HG03103 (cell line): Measurements from ENCODE around the gene INPP4B.

Experiments used
- ATAC-seq: cut with Tn5 transposase; IDR thresholded peaks from one replicate; pipeline ENCODE4 v1.9.1; 2021; ENCODE audit warnings: low read depth; ENCODE audit not compliant: unreplicated experiment

The INPP4B gene

GRCh38 chr4:142497606-142498005 is 348.5 kb downstream of the INPP4B start:
- no peak for ATAC-seq

DNA sequence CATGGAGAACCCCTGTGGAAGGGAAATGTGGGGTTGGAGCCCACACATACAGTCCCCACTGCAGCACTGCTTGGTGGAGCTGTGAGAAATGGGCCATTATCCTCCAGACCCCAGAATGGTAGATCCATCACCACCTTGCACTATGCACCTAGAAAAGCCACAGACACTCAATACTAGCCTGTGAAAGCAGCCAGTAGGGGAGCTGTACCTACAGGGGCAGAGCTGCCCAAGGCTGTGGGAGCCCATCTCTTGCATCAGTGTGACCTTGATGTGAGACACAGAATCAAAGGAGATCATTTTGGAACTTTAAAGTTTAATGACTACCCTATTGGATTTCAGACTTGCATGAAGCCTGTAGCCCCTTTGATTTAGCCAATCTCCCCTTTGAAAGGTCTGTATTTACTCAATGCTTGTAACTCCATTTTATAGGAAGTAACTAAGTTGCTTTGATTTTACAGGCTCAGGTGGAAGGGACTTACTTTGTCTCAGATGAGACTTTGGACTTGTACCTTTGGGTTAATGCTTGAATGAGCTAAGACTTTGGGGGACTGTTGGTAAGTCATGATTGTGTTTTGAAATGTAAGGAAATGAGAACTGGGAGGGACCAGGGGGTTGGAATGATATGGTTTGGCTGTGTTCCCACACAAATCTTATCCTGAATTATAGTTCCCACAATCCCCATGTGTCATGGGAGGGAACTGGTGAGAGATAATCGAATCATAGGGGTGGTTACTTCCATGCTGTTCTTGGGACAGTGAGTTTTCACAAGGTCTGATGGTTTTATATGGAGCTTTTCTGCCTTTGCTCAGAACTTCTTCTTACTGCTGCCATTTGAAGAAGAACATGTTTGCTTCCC is 352.6 kb downstream of the INPP4B start:
- no peak for ATAC-seq

GRCh38 chr4:142485452-142485851 is 360.6 kb downstream of the INPP4B start:
- ATAC-seq, result no peak

DNA sequence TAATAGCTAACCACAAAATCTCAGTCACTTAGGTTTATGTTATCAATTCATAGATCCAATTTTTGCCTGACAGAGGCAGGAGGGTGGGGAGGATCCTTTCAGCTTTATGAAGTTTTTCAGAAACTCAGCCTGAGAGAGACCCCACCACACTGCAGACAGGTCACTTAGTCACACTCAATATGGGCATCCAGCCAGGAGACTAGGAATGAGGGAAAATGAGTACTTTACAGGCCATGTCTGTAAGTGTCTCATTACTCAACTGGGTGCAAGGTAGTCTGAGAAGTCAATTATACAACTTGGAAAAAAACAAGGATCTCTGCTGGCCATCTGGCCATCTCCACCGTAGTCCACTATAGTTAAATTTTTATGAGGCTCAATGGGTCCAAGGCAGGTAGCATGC is 365.9 kb downstream of the INPP4B start:
- no peak for ATAC-seq

GRCh38 chr4:142475663-142476062 is 370.4 kb downstream of the INPP4B start:
- no peak for ATAC-seq

DNA sequence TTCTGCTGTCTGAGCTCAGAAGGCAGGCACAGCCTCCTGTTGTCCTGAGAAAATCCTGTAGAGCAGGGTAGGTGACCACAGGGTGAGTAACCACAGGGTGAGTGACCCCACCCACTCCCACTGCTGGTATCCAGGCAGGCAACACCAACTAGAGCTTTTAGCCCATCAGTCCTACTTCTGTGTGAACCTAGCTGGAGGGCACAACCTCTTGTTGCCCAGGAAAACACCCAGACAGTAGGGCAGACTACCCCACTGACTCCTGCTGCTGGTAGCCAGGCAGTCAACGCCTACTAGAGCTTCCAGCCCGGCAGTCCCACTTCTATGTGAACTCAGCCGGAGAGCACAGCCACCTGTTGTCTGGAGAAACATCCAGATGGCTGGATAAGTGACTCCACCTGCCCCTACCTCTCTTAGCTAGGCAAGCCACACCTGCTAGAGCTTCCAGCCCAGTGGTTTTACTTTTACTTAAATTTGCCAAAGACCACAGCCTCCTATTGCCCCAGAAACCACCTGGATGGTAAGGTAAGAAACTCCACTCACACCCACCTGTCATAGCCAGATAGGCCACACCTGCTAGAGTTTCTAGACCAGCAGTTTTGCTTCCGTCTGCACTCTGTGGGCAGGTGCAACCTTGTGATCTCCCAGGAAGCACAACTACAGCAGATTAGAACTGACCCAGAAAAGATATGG is 371.6 kb downstream of the INPP4B start:
- ATAC-seq, result no peak

DNA sequence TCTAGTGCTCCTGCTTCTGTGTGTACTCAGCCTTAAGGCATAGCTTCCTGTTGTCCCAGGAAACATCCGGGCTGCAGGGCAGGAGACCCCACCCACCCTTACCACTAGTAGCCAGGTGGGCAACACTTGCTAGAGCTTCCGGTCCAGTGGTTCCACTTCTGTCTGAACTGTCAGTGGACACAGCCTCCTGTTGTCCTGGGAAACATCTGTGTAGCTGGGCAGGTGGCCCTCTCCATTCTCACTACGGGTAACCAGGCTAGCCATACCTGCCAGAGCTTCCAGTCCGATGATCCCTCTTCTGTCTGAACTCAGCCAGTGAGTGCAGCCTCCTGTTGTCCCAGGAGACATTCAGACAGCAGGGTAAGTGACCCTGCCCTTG is 372.2 kb downstream of the INPP4B start:
- ATAC-seq, result no peak

DNA sequence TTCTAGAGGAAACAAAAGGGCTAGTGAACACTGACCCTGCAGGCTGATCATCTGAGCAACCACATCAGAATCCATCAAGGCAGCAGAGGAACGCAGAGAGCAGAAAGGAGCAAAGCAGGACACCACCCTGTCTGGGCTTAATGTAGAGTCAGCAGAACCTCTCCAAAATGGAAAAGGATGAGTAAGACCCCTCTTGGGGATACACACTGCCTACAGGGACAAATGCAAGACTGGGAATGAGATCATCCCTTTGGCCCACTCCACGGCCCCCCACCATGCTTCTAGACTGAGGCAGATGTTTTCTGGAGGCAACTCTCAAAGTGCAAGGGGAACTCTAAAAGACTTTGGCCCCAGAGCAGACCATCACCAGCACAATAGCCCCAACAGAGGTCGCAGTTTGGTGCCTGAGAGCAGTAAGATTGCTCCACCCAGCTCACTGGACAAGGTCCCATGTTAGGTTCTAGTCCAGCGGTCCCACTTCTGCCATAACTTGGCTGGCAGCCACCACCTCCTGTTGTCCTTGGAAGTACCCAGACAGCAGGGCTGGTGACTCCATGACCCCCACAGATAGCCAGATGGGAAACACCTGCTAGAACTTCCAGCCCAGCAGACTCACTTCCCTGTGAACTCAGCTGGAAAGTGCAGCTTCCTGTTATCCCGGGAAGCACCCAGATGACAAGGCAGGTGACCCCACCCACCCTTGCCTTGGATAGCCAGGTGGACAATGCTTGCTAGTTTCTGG is 372.7 kb downstream of the INPP4B start:
- no peak for ATAC-seq

DNA sequence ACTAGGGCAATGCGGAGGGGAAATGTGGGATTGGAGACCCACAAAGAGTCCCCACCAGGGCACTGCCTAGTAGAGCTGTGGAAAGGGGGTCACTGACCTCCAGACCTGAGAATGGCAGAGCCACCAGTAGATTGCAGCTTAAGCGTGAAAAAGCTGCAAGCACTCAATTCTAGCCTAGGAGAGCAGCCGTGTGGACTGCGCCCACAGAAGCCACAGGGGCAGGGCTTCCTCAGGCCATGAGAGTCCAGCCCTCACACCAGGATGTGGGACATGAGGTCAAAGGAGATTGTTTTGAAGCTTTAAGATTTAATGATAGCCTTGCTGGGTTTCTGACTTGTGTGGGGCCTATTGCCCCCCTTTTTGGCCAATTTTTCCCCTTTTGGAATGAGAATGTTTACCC is 379.0 kb downstream of the INPP4B start:
- ATAC-seq, result no peak

GRCh38 chr4:142465526-142465925 is 380.6 kb downstream of the INPP4B start:
- no peak for ATAC-seq

- ATAC-seq, result no peak
These were observed 382.9 kb downstream of the INPP4B start for GRCh38 chr4:142463206-142463605.

DNA sequence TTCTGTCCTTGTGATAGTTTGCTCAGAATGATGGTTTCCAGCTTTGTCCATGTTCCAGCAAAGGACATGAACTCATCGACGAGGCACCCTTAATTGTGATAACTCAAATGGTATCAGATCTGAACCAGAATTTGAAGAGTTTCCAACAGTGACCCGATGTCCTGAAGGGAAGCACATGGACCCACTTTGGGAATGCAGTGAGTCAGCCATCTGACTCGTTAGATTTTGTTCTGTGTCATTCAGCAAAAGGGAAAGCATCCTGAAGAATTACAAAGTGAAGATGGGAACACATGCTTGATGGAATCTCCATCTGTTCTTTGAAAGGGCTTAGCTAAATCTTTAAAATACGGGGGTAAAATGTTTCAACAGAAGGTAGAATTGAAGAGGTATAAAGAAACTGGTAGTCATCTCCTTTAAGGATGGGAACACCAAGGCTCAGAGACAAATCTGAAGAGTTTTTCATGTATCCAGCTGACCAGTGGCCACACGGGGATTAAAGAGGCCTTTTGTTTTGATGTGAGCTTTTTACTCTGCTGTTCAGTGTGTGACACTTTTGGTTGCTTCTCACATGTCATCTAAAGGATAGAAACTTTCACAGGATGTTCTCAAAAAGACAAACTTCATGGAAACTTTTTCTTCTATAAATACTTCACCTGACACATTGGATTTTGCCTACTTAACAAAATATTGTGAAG is 393.8 kb downstream of the INPP4B start:
- no peak for ATAC-seq

GRCh38 chr4:142449771-142450373 is 396.2 kb downstream of the INPP4B start:
- ATAC-seq, result no peak

- no peak for ATAC-seq
These were observed 399.1 kb downstream of the INPP4B start for GRCh38 chr4:142447009-142447408.

DNA sequence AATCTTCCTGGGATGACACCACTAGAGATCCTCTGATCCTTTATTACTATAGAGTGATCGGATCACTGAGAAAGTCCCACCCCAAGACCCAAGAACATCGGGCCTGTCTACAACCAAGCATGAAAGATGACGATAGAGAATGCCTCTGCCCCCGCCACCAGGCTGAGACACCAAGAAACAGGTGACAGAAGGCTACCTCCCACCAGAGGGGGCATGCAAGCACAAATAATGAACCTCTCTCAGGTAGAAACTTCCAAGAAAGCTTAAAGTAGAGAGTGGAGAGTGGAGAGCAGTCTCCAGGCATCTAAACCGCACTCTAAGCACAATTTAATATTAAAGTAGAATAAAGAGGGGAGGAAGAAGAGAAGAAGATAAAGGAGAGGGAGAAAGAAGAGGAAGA is 402.6 kb downstream of the INPP4B start:
- ATAC-seq, result no peak

DNA sequence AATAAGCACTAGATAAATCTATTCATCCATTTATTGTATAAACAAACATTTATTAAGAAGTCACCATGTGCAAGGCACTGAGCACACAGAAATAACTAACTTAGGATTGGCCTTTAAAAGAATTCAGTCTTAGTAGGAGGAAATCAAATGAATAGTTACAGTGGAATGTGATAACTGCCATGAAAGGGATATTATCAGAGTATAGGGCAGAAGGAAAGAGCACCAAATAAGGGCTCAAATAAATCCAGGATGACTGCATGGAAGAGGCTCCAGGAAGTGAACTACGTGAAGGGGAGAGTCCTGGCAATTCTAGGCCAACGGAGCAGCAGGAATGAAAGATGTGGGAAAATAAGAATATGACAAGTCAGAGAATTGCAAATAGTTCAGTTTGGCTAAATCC is 406.0 kb downstream of the INPP4B start:
- ATAC-seq, result no peak

DNA sequence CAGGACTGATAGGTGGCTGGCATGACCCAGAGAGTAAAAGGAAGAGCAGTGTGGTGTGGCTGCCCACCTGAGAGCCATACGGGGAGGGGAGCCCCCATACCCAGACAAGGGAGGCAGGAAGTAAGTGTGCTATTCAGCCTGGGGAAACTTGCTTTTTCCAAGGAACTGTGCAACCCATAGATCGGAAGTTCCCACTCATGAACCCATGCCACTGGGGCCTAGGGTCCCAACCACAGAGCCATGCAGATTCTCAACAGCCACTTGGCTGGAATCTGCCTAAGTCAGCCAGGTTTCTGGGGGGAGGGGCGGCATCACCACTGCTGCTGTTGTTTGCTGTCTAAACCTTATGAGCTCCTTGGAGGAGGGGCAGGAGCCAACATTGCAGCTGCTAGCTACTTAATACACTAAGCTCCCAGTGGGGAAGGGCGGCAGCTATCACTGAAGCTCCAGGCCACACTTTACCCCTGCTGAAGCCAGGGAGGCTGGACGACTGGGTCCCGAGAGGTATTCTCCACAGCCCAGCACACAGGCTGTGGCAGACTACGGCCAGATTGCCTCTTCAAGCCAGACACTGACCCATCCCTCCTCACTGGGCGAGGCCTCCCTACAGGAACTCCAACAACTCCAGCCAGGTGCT is 410.4 kb downstream of the INPP4B start:
- ATAC-seq, result no peak

GRCh38 chr4:142434519-142435224 is 411.4 kb downstream of the INPP4B start:
- no peak for ATAC-seq

DNA sequence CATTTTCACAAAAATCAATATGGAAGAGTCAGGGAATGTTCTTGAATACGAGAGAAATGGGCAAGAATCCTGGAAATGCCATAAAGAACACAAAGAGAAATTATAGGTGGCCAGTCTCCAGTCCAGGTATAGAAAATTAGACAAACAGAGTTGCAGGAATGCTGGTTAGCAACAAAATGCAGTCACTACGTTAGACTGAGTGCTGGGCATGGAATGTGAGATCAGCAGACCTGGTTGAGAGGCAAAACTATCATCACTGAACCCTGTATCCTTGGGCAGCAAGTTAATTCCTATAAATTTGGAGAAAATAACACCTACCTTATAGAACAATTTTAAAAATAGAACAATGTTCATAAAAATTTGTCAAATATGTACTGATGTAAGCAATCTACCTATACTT is 417.4 kb downstream of the INPP4B start:
- no peak for ATAC-seq
